Activated naive CD4-positive, alpha-beta T cell treated with anti-CD3 and anti-CD28 coated beads, Interleukin-2, amount 50 U/mL, for 16 hours (primary cell): ENCODE results near the gene PARP15.
"Not testable (repeated sequence)": the region's sequence is repeated elsewhere in the genome, so short reads cannot be mapped to it uniquely, and the experiment has no call there.

Source experiments
- DNase-seq: peaks from one replicate; pipeline ENCODE4 v3.0.0-alpha.2; 2020

PARP15 gene

DNA sequence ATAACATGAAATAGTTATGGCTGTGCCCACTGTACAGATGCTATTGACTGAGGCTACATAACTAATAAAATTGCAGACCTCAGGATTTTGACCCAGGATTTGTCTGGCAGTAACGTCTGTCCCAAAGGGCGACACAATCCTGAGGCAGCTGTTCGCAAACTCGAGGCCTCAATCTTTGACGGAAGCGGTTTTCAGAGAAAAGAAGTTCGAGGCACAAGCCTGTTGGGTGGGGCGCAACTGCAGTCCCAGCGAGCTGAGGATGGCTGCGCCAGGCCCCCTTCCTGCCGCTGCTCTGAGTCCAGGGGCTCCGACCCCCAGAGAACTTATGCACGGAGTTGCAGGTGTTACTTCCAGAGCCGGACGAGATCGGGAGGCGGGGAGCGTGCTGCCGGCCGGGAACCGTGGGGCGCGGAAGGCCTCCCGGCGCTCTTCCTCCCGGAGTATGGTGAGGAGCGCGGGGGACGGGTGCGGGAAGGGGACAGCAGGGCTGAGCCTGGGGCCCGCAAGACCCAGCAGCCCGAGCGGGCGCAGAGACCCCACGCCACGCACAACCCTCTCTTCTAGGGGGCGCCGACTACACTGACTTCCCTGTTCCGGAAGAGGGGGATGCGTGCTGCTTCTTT, at the start of gene PARP15:
PARP15 (plus strand) TSS at position 242 of the 623 bp plus-strand sequence; CDS start at position 260, 18 bp downstream.
- peak; percentile 38 for DNase-seq

DNA sequence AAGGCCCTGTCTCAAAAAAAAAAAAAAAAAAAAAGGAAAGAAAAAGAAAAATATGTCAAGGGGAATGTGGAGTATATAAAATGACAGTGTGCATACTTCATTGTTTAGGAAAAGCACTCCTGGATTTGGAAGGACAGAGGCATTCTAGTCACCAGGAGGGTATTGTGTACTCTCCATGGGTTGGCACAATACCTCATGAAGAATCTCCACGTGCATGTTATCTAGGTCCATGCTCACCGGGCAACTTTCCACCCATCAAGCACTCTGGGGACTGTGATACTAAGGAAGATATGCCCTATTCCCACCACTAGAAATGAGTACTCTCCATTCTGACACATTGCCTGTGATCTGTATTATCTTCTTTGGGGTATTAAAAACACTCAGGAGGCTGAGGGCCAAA, 47.3 kb upstream of the PARP15 start:
- no peak for DNase-seq

DNA sequence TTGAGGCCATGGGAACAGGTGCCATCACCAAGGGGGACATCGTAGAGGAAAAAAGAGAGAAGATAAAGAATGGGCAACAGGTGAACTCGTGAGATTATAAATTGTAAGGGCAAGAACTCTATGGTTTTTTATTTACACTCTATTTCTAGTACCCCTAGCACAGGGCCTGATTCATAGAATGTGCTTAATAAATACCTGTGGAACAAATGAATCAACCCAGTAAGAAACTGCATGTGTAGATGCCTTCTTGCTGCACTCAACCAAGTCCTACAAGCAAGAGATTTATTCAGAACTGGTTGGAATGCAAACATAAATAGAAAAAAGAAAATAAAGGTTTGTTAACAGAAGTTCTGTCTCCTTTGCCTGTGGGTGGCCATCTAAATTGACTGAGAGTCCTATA, 44.0 kb upstream of the PARP15 start:
- no peak for DNase-seq

DNA sequence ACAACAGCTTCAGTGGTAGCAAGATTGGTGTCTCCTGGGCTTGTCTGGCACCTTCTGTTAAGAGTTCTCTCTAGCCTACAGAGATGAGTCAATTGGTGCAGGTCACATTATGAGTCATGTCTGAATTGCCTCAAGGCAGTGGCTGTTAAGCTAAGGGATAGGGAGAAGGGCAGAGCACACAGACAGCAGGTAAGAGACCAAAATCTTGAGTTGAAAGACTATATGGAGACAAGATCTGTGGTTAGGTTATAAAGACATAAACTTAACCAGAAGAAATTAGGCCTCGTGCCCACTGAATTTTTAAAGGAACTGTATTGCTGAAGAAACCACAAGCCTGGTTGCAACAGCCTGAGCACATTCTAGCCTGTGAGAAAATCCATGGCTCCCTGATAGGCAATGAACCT, 43.5 kb upstream of the PARP15 start:
- DNase-seq: peak; percentile 21

DNA sequence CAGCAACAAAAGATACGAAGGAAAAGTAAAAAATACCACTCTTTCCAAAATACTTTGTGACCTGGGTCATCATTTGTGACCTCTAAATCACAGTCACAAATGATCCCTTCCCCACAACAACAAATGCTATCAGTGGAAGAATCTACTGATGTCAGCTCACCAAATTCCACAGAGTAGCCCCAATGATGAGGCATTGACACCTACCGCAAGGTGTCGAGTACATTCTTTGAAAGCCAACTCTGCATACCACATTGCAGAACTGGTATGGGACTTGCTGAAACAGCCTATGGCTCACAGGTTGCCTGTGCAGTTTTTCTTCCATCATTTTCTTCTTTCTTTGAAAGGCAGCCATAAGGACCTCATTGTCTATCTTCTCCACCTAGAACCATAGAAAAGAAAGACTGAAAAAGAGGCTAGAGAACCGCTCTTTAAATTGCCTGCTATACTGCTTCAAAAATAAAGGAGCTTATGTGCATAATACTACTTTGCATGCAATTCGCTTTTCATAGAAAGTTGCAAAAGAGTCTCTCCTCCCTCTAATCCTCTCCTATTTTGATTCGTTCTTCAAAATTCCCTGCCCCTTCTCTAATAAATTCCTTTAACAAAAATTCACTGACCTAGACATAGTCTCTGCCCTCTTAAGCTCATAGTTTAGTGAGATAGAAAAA, 41.4 kb upstream of the PARP15 start:
- DNase-seq: no peak

DNA sequence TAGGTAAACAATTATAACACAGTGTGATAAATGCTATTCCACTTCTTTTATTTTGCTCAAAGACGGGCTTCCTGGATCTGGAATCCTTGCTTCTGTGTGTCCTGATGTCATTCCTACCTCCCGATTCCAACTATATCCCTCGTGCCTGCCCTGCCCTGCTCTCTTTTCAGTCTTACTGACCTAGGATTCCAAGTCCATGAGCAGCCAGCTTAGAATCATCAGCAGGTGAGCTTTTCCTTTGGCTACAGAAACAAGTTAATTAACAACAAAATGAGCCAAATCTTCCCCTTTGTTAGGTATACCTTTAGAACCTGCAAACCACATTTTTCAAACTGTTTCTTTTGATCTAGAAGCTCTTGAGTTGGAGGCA, 40.8 kb upstream of the PARP15 start:
- DNase-seq: no peak

DNA sequence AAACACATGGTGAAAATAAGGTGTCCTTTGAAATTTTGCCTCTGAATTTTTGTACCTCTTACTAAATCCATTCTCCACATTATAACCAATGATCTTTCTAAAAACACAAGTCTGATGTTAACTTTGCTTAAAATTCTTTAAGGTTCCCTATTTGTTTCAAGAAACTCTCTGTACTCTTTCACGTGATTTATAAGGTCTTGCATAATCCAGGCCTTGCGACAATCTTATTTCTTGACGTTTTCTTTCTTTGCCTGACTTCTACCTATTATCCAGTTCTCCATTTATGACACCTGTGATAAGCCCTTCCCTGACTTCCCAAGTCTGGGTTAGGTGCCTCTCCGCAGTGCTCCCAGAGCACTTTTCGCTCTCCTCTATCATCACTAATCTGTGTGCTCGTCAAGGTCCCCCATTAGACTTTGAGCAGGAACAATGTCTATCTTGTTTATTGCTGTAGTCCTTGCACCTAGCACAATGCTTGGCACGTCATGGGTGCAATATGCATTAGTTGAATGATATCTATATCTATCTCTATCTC, 38.4 kb upstream of the PARP15 start:
- no peak for DNase-seq

DNA sequence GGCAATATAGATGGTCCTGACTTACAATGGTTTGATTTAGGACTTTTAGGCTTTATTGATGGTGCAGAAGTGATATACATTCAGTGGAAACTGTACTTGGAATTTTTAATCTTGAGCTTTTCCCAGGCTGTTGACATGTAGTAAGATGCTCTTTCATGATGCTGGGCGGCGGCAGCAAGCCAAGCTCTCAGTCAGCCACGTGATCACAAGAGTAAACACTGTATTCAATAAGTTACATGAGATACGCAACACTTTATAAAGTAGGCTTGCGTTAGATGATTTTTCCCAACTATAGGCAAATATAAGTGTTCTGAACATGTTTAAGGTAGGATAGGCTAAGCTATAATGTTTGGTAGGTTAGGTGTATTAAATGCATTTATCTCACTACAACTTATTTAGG, 31.3 kb upstream of the PARP15 start:
- no peak for DNase-seq

DNA sequence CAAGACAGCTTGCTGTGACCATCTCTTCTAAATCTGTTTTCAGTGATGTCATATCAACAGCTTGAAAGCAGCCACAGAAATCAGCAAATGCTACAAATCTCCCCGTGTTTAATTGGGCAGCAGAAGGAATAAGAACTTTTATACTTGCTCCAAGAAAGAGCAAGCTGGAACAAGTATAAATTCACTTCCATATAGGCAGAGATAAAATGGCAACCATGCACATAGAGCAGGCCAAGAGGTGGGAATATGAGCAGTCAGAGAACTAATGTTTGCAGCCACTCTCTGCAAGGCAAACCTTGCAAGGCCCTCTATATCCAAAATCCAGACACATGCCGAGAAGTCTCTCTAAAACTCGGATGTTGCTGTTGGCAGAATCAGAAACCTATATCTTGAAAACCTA, 29.4 kb upstream of the PARP15 start:
- no peak for DNase-seq

DNA sequence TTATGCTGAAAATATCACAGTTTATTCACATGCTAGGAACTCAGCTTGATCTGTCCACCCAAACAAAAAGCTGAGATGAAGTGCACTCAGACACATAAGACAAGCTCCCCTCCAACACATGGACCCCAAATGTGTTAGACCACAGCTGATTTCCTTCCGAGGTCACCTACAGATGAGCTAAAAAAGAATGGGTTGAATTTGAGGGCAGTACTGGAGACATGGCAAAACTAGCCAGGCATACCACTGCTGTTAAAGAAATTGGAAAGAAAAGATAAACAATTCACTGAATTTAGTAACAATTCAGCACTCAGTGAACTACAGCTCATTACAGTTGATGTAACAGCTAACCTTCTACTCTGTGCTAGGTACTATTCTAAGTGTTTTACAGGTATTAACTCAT, 28.8 kb upstream of the PARP15 start:
- DNase-seq: no peak

DNA sequence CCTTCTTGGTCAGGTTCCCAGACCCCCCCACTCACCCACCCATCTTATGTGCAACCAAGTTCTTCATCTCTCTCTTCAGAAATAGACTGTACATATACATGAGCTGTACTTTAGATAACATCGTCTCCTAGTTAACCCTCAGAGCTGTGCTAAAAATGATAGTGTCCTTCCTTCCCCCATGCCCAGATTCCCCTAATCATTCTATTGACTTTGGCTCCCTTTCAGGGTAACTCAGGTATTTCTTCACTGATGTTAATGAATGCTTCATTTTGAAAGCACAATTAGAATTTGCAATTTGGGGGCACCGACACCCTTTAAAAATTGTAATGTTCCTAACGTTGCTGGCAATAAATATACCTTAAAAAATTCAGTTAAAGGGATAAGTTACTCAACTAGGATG, 24.3 kb upstream of the PARP15 start:
- no peak for DNase-seq

DNA sequence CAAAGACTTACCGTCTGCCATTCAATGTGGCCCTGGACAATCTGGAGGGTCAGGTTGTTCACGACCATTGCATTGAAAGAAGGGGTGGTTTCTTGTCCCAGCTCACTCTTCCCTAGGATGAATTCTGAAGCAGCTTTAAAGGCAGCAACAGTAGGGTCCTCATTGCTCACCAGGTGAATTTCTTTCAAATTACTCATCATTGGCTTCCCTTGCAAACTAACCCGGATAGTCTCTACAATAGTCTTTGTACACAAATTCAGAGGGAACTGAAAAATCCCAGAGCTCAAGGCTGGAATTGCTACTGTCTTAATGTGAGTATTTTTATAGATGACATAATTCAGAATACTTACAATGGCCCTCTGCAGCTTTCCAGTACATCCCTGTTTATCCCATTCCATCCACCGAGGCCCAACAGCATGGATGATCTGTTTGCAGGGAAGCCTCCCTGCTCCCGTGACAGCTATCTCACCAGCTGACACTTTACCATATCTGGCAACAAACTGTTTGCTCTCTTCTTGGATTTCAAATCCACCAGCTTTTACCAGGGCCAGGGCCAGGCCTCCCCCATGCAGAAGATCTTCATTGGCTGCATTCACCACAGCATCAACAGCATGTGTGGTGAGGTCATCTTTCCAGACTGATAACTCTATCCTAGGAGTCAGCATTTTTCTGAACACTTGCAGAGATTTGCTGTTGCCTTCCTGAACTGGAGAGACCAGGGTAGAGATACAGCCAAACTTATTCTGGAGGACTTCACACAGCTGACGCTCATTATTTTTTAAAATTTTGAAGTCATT, 22.0 kb upstream of the PARP15 start:
- DNase-seq: no peak

DNA sequence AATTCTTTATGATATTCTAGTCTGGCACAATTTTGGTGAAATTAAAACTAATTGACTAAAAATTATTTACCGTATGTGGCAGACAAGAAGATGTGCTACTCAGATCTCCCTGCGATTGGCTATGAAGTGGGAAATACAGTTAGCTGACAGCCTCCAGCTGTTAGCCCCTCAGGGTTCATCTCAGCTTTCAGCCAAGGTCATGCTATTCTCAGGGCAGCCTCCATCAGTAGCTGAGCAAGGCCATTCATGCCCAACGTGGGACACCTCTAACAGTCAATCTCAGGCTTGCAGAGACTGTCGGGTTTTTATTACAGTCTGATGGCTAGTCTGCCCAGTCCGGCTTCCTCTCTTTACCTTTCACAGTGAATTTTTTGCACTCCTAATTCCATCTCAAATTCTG, 20.1 kb upstream of the PARP15 start:
- no peak for DNase-seq

DNA sequence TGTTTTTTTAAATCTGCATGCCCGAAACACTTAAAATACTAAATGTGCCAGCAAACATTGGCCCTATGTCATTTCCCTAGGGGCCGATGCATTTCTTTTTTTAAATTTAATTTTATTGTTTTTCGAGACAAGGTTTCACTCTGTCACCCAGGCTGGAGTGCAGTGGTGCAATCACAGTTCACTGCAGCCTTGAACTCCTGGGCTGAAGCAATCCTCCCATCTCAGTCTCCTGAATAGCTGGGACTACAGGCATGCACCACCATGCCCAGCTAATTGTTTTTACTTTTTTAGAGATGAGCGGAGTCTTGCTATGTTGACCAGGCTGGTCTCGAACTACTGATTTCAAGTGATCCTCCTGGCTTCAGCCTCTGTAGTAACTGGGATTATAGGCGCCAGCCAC, 18.8 kb upstream of the PARP15 start:
- no peak for DNase-seq

DNA sequence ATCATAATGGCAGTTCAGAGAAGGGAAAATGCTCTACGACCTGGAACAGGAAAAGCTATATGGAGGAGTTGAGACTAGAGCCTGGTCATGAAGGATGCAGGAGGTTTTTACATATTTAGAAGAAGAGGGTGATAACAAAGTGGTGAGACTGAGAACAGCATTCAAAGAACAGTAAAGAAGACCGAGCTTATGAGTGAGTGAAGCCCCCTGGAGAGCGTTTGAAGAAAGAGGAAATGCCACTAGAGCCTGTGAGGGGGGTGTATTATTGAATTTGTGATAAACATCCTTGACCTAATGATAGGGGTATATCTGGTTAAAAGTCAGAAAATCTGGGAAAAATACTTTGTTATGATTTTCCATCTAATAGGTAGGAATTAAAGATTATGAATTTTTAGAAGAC, 17.5 kb upstream of the PARP15 start:
- DNase-seq: no peak

DNA sequence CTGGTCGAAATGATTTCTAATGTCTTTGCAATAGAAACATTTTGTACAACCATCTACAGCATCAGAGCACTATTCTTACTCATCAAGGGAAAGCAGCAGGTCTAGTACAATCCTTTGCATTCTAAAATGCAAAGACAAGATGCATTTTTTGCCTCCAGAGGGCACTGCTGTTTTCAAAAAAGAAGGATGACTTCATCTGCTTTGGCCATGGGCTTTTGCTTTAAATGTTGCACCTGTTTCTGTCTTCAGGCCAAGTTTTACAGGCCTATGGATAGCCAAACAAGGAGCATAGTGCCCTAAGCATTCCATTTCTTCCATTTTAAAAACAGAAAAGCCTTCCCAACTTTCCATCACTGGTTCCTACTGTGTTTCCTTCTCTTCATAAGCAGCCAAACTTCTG, 16.8 kb upstream of the PARP15 start:
- DNase-seq: peak; percentile 57

DNA sequence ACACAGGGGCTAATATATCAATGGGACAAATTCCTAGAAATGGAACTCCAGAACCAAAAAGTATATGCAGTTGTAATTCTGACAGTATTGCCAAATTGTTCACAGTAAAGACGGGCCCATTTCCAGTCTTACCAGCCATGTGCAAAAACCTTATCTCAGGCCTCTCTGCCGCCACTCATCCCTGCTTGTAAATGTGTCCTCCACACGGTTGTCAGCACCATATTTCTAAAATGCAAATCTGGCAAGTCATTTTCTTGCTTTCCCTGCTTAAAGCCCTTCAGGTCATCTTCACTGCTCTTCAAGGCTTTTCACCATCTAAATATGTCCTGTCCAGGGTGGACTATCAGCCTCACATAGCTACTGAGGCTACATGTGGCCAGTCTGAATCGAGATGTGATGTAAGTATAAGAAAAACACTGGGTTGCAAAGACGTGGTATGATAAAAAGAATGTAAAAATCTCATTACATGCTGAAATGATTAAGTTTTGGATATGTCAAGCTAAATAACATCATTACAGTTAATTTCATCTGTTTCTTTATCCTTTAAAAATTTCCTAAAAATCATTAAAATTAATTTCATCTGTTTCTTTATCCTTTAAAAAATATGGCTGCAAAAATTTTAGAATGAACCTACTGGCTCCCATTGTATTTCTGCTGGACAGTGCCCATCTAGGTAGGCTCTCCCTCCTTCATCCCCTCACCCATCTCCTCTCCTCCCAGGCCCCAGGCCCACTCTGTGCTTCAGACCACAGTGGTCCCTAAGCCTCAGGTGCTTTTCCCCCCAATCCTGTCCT, 14.3 kb upstream of the PARP15 start:
- DNase-seq: no peak

DNA sequence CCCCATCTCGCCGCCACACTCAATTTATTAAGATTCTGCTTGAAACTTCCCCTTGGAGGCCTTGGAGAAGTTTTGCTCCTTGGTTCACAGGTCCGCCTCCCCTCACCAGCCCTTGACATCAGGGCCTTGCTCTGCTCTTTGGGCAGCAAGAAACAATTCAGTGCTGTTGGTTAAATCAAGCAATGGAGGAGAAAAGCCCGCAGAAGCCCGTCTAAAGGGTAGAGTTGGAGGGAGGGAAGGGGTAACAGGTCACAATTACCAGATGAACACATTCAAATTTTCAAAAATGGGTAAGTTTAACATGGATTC, 13.8 kb upstream of the PARP15 start:
- peak; percentile 16 for DNase-seq

DNA sequence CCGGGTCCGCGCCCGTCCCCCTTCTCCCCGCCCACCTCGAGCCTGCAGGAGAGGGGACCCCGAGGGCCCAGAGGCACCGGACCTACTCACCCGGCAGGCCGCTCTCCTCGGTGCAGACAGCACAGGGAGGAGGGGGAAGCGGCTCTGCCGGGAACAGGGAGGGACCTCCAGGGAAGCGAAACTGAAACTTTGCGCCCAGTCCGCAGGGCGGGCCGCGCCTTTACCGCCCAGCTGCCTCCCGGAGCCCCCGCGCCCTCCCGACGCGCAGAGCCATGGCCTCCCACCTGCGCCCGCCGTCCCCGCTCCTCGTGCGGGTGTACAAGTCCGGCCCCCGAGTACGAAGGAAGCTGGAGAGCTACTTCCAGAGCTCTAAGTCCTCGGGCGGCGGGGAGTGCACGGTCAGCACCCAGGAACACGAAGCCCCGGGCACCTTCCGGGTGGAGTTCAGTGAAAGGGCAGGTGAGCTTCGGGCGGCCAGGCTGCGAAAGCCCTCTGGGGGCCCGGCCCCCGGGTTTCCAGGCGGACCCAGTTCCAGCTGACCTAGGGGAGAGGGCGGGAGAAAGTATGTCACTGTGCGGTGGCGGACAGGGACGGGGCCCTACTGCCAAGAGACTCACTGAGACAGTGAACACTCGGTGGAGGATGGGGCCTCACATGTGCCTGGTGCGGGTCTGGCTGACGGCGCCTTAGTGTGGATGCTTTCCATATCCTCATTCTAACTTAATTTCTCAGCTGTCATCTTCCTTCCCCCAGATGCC, 13.1 kb upstream of the PARP15 start, which contains the start of the genes DTX3L and PARP9:
DTX3L (plus strand) TSS at position 184 of the 758 bp plus-strand sequence; CDS start at position 273, 89 bp downstream.
PARP9 (minus strand) TSS at position 146 of the 758 bp plus-strand sequence. CDS start 4,680 bp downstream, outside the sequence.
- peak; percentile 68 for DNase-seq

DNA sequence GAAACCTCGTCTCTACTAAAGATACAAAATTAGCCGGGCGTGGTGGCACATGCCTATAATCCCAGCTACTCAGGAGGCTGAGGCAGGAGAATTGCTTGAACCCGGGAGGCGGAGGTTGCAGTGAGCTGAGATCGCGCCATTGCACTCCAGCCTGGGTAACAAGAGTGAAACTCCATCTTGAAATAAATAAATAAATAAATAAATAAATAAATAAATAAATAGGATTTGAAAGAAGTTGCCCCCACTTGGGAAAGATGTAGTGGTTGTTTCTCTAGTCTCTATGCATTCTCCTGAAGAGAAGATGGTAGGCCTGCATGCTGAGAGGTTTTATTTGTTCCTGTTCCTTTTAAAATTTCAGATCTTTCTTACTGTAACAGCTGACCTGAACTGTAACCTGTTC, 9.3 kb upstream of the PARP15 start:
- DNase-seq: not testable (repeated sequence)

DNA sequence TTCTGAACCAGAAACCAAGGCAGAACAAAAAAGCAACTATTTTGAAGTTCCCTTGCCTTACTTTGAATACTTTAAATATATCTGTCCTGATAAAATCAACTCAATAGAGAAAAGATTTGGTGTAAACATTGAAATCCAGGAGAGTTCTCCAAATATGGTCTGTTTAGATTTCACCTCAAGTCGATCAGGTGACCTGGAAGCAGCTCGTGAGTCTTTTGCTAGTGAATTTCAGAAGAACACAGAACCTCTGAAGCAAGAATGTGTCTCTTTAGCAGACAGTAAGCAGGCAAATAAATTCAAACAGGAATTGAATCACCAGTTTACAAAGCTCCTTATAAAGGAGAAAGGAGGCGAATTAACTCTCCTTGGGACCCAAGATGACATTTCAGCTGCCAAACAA, 8.7 kb upstream of the PARP15 start:
- DNase-seq: no peak

DNA sequence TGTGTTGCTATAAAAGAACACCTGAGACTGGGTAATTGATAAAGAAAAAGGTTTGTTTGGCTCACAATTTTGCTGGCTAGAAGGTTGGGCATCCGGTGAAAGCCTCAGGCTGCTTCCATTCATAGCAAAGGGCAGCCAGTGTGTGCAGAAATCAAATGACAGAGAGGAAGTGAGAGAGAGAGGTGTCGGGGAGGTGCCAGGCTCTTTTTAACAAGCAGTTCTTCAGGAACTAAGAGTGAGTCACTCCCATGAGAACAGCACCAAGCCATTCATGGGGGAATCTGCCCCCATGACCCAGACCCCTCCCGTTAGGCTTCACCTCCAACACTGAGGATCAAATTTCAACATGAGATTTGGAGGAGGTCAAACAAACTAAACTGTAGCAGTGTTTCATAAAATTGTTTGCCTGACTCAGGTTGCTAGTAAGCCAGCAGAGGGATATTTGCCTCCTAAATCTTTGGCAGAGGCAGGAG, 4.5 kb upstream of the PARP15 start:
- DNase-seq: peak; percentile 28
